ENCODE measurements around the gene LILRA5. TPM values are rescaled to one million over a fixed set of nuclear protein-coding genes. Genes with fewer than 3 reads are reported as not detected.

The LILRA5 gene
- total and polyA plus RNA-seq, 5 donors from 2014 or later: 0.67 TPM; not detected in 4

DNA sequence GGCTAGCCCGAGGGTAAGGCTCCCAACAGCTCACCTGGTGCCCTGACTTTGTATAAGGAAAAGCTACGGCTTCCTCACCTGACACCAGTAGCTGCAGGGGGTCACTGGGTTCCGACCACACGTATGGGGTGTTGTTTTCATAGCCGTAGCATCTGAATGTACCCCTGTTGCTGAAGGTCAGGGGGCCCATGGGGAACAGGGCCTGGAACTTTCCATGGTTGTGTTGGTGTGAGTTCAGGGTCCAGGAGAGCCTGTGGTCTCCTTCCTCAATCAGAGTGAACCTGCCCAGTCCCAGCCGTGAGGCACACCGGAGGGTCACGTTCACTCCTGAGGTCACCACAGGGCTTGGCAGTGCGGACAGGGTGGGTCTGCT is 24.9 kb upstream of the LILRA5 start:
- H3K4me3 Mint-ChIP-seq: peak overlapping the region in 1 of 4 donors; percentile 68
- Histone ChIP-seq H3K9me3 (ENCODE audit: control insufficient read depth in 2 of 2, low read length in 2 of 2) (no peaks in the 10 kb centered on the region), H3K36me3 (ENCODE audit: control insufficient read depth, insufficient read depth, low read length) (no peaks in the 10 kb centered on the region), H3K4me3 (ENCODE audit: low read depth, low read length) (no peak overlapping the region), H3K27me3 (ENCODE audit: control insufficient read depth, insufficient read depth, low read length) (no peaks in the 10 kb centered on the region), H3K4me1 (ENCODE audit: control insufficient read depth, insufficient read depth, low read length, poor library complexity, severe bottlenecking) (no peaks in the 10 kb centered on the region), H3K27ac (ENCODE audit: insufficient read depth, low read length, poor library complexity, severe bottlenecking) (no peak overlapping the region)
- peaks cover 0 to 2% (median 0%) of the 10 kb centered on the region in 4 donors for H3K4me1 Mint-ChIP-seq
- DNase-seq (no peak), ATAC-seq (ENCODE audit: low read depth in 2 of 2) (no peak)
- no peak overlapping the region for H3K27ac Mint-ChIP-seq
- peaks cover 22% of the 10 kb centered on the region for H3K27me3 Mint-ChIP-seq
- H3K36me3 Mint-ChIP-seq: no peaks in the 10 kb centered on the region
- H3K9me3 Mint-ChIP-seq: peaks cover 0 to 2% (median 0%) of the 10 kb centered on the region in 7 donors

GRCh38 chr19:54336893-54337857 is 24.2 kb upstream of the LILRA5 start:
- peaks cover 19% of the 10 kb centered on the region for H3K27me3 Mint-ChIP-seq
- H3K4me3 Mint-ChIP-seq: peak overlapping the region in 1 of 4 donors; percentile 68
- ATAC-seq (ENCODE audit: low read depth in 2 of 2): no peak
- peaks cover 0 to 2% (median 0%) of the 10 kb centered on the region in 7 donors for H3K9me3 Mint-ChIP-seq
- no peak for DNase-seq
- H3K4me1 ChIP-seq (ENCODE audit: control insufficient read depth, insufficient read depth, low read length, poor library complexity, severe bottlenecking): no peaks in the 10 kb centered on the region
- H3K27me3 ChIP-seq (ENCODE audit: control insufficient read depth, insufficient read depth, low read length): no peaks in the 10 kb centered on the region
- H3K27ac Mint-ChIP-seq: no peak overlapping the region
- no peaks in the 10 kb centered on the region for H3K36me3 ChIP-seq (ENCODE audit: control insufficient read depth, insufficient read depth, low read length)
- H3K27ac ChIP-seq (ENCODE audit: insufficient read depth, low read length, poor library complexity, severe bottlenecking): no peak overlapping the region
- peaks cover 0 to 2% (median 0%) of the 10 kb centered on the region in 4 donors for H3K4me1 Mint-ChIP-seq
- no peak overlapping the region for H3K4me3 ChIP-seq (ENCODE audit: low read depth, low read length)
- H3K9me3 ChIP-seq (ENCODE audit: control insufficient read depth in 2 of 2, low read length in 2 of 2): no peaks in the 10 kb centered on the region
- H3K36me3 Mint-ChIP-seq: no peaks in the 10 kb centered on the region

- Mint-ChIP-seq H3K27ac (peak overlapping the region in 1 of 3 donors; percentile 78), H3K4me1 (peaks cover 0 to 2% (median 0%) of the 10 kb centered on the region in 4 donors), H3K9me3 (peaks cover 0 to 2% (median 0%) of the 10 kb centered on the region in 7 donors), H3K4me3 (no peak overlapping the region), H3K36me3 (no peaks in the 10 kb centered on the region), H3K27me3 (peaks cover 18% of the 10 kb centered on the region)
- DNase-seq (no peak), ATAC-seq (ENCODE audit: low read depth in 2 of 2) (no peak)
- no peaks in the 10 kb centered on the region for H3K9me3 ChIP-seq (ENCODE audit: control insufficient read depth in 2 of 2, low read length in 2 of 2)
- H3K4me3 ChIP-seq (ENCODE audit: low read depth, low read length): no peak overlapping the region
- no peaks in the 10 kb centered on the region for H3K36me3 ChIP-seq (ENCODE audit: control insufficient read depth, insufficient read depth, low read length)
- no peaks in the 10 kb centered on the region for H3K4me1 ChIP-seq (ENCODE audit: control insufficient read depth, insufficient read depth, low read length, poor library complexity, severe bottlenecking)
- H3K27me3 ChIP-seq (ENCODE audit: control insufficient read depth, insufficient read depth, low read length): no peaks in the 10 kb centered on the region
- no peak overlapping the region for H3K27ac ChIP-seq (ENCODE audit: insufficient read depth, low read length, poor library complexity, severe bottlenecking)
Observed at GRCh38 chr19:54335979-54336892, 23.3 kb upstream of the LILRA5 start.

GRCh38 chr19:54335164-54335563 is 22.2 kb upstream of the LILRA5 start:
- Histone ChIP-seq H3K27ac (ENCODE audit: insufficient read depth, low read length, poor library complexity, severe bottlenecking) (no peak overlapping the region), H3K4me1 (ENCODE audit: control insufficient read depth, insufficient read depth, low read length, poor library complexity, severe bottlenecking) (no peaks in the 10 kb centered on the region), H3K27me3 (ENCODE audit: control insufficient read depth, insufficient read depth, low read length) (no peaks in the 10 kb centered on the region), H3K4me3 (ENCODE audit: low read depth, low read length) (no peak overlapping the region), H3K9me3 (ENCODE audit: control insufficient read depth in 2 of 2, low read length in 2 of 2) (no peaks in the 10 kb centered on the region), H3K36me3 (ENCODE audit: control insufficient read depth, insufficient read depth, low read length) (no peaks in the 10 kb centered on the region)
- peaks cover 0 to 2% (median 0%) of the 10 kb centered on the region in 4 donors for H3K4me1 Mint-ChIP-seq
- H3K27me3 Mint-ChIP-seq: peaks cover 18% of the 10 kb centered on the region
- no peaks in the 10 kb centered on the region for H3K36me3 Mint-ChIP-seq
- ATAC-seq (ENCODE audit: low read depth in 2 of 2) (no peak), DNase-seq (no peak)
- peaks cover 0 to 2% (median 0%) of the 10 kb centered on the region in 7 donors for H3K9me3 Mint-ChIP-seq
- no peak overlapping the region for H3K4me3 Mint-ChIP-seq
- no peak overlapping the region for H3K27ac Mint-ChIP-seq

DNA sequence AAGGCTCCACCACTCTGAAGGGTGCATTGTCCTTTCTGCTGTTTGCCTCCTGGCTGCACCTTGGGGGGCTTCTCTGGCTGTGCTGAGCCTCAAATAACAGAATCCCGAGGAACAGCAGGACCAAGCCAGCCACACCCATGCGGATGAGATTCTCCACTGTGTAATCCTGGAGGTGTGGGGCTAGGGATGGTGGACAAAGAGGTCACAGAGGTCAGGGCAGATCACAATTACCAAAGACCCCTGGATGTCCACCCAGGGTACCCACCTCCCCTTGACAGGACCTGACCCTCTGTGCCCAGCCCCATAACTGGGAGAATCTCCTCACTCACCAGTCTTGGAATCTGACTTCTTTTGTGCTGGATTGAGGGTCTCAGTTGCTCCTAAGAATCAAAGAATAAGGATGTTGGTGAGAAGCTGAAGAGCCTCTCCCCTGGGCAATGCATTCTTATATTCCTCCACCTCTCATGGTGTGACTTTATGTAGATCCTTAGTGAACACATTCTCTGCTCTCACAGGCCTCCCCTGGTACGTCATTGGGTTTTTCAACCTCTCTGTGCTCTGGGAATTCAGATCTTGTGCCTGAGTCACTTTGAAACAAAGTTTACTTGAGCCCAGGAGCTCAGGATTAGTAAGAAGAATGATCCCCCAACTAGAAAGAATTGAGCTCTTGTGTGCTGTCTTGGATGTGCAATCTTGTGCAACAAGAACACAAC is 20.8 kb upstream of the LILRA5 start:
- no peak for ATAC-seq (ENCODE audit: low read depth in 2 of 2)

DNA sequence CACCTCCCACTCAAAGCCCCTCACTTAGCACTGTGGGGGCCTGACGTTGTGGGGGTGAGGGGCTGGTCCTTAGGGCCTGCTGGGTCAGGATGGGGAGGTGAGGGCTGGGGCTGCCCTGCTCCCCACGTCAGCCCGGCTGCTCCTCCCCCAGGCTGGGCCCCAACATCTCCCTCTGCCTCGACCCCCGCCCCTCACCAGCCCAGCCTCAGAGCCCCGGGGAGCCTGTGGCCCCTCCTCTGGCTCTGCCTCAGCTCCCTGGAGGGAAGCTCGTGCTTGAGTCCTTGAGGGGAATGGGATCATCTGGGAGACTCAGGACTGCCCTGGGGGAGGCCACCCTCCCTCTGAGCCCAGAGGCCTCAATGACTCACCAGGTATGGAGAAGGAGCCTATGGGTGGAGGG is 19.2 kb upstream of the LILRA5 start:
- no peak overlapping the region for H3K4me3 ChIP-seq (ENCODE audit: low read depth, low read length)
- DNase-seq (no peak), ATAC-seq (ENCODE audit: low read depth in 2 of 2) (no peak)
- H3K9me3 ChIP-seq (ENCODE audit: control insufficient read depth in 2 of 2, low read length in 2 of 2): no peaks in the 10 kb centered on the region
- H3K4me1 ChIP-seq (ENCODE audit: control insufficient read depth, insufficient read depth, low read length, poor library complexity, severe bottlenecking): no peaks in the 10 kb centered on the region
- H3K4me3 Mint-ChIP-seq: no peak overlapping the region
- H3K9me3 Mint-ChIP-seq: peaks cover 0 to 2% (median 0%) of the 10 kb centered on the region in 7 donors
- no peak overlapping the region for H3K27ac Mint-ChIP-seq
- no peaks in the 10 kb centered on the region for H3K36me3 ChIP-seq (ENCODE audit: control insufficient read depth, insufficient read depth, low read length)
- no peaks in the 10 kb centered on the region for H3K36me3 Mint-ChIP-seq
- no peak overlapping the region for H3K27ac ChIP-seq (ENCODE audit: insufficient read depth, low read length, poor library complexity, severe bottlenecking)
- H3K4me1 Mint-ChIP-seq: peaks cover 0 to 9% (median 7%) of the 10 kb centered on the region in 4 donors
- no peaks in the 10 kb centered on the region for H3K27me3 Mint-ChIP-seq
- H3K27me3 ChIP-seq (ENCODE audit: control insufficient read depth, insufficient read depth, low read length): no peaks in the 10 kb centered on the region

More for the DNA sequence above, 20.8 kb upstream of the LILRA5 start:
- H3K4me1 Mint-ChIP-seq: peaks cover 0 to 3% (median 0%) of the 10 kb centered on the region in 4 donors
- peaks cover 10% of the 10 kb centered on the region for H3K27me3 Mint-ChIP-seq
- DNase-seq: no peak
- H3K4me3 ChIP-seq (ENCODE audit: low read depth, low read length): no peak overlapping the region
- H3K27me3 ChIP-seq (ENCODE audit: control insufficient read depth, insufficient read depth, low read length): no peaks in the 10 kb centered on the region
- H3K27ac Mint-ChIP-seq: no peak overlapping the region
- H3K27ac ChIP-seq (ENCODE audit: insufficient read depth, low read length, poor library complexity, severe bottlenecking): no peak overlapping the region
- H3K36me3 ChIP-seq (ENCODE audit: control insufficient read depth, insufficient read depth, low read length): no peaks in the 10 kb centered on the region
- H3K9me3 ChIP-seq (ENCODE audit: control insufficient read depth in 2 of 2, low read length in 2 of 2): no peaks in the 10 kb centered on the region
- peaks cover 0 to 2% (median 0%) of the 10 kb centered on the region in 7 donors for H3K9me3 Mint-ChIP-seq
- H3K4me3 Mint-ChIP-seq: no peak overlapping the region
- H3K4me1 ChIP-seq (ENCODE audit: control insufficient read depth, insufficient read depth, low read length, poor library complexity, severe bottlenecking): no peaks in the 10 kb centered on the region
- H3K36me3 Mint-ChIP-seq: no peaks in the 10 kb centered on the region

GRCh38 chr19:54331626-54332025 is 18.7 kb upstream of the LILRA5 start:
- Histone ChIP-seq H3K27ac (ENCODE audit: insufficient read depth, low read length, poor library complexity, severe bottlenecking) (no peak overlapping the region), H3K36me3 (ENCODE audit: control insufficient read depth, insufficient read depth, low read length) (no peaks in the 10 kb centered on the region), H3K4me1 (ENCODE audit: control insufficient read depth, insufficient read depth, low read length, poor library complexity, severe bottlenecking) (no peaks in the 10 kb centered on the region), H3K27me3 (ENCODE audit: control insufficient read depth, insufficient read depth, low read length) (no peaks in the 10 kb centered on the region), H3K4me3 (ENCODE audit: low read depth, low read length) (no peak overlapping the region), H3K9me3 (ENCODE audit: control insufficient read depth in 2 of 2, low read length in 2 of 2) (no peaks in the 10 kb centered on the region)
- Mint-ChIP-seq H3K27me3 (no peaks in the 10 kb centered on the region), H3K27ac (no peak overlapping the region), H3K4me3 (no peak overlapping the region), H3K36me3 (no peaks in the 10 kb centered on the region), H3K9me3 (peaks cover 0 to 2% (median 0%) of the 10 kb centered on the region in 7 donors), H3K4me1 (peaks cover 0 to 11% (median 10%) of the 10 kb centered on the region in 4 donors)
- ATAC-seq (ENCODE audit: low read depth in 2 of 2): no peak
- no peak for DNase-seq

Measured in CD4-positive, CD25-positive, alpha-beta regulatory T cell (primary cell).